Anterior cingulate cortex (tissue), 58 donors: ENCODE results near the gene RNF34.

Experiments
- DNase-seq, 58 donors: peaks; one replicate each; lab custom pipeline; 2025; lab: John Stamatoyannopoulos, UW

Gene RNF34

GRCh38 chr12:121432740-121433480 is 33.0 kb downstream of the RNF34 start:
- DNase-seq = no peak

- no peak for DNase-seq
Measured at GRCh38 chr12:121436706-121437105, 36.8 kb downstream of the RNF34 start.

- DNase-seq = peak in 29 of 58 donors; percentile 6 to 75 (median 40)
Measured at GRCh38 chr12:121438905-121439304, 39.0 kb downstream of the RNF34 start.

- DNase-seq = no peak
Measured at GRCh38 chr12:121439715-121440114, 39.8 kb downstream of the RNF34 start.

- DNase-seq = no peak
Measured at GRCh38 chr12:121440768-121441167, 40.9 kb downstream of the RNF34 start.

GRCh38 chr12:121441555-121441954 is 41.6 kb downstream of the RNF34 start:
- peak in 8 of 58 donors; percentile 11 to 36 (median 31) for DNase-seq

- DNase-seq = no peak
Measured at GRCh38 chr12:121442028-121442948, 42.4 kb downstream of the RNF34 start.

GRCh38 chr12:121443193-121443870 is 43.4 kb downstream of the RNF34 start:
- peak in 55 of 58 donors; percentile 21 to 91 (median 76) for DNase-seq

GRCh38 chr12:121443911-121444841 is 44.3 kb downstream of the RNF34 start:
- DNase-seq = peak in 17 of 58 donors; percentile 5 to 54 (median 37)

GRCh38 chr12:121444842-121445202 is 44.9 kb downstream of the RNF34 start:
- peak in 3 of 58 donors; percentile 28 to 51 (median 44) for DNase-seq

GRCh38 chr12:121446750-121447149 is 46.8 kb downstream of the RNF34 start:
- no peak for DNase-seq

GRCh38 chr12:121448771-121449315 is 48.9 kb downstream of the RNF34 start:
- DNase-seq = no peak

GRCh38 chr12:121451961-121452339 is 52.0 kb downstream of the RNF34 start:
- no peak for DNase-seq

GRCh38 chr12:121452340-121452984 is 52.5 kb downstream of the RNF34 start:
- DNase-seq = no peak

GRCh38 chr12:121452985-121453360 is 53.1 kb downstream of the RNF34 start:
- DNase-seq = no peak

GRCh38 chr12:121453629-121454028 is 53.7 kb downstream of the RNF34 start:
- DNase-seq = no peak

GRCh38 chr12:121454921-121455320 is 55.0 kb downstream of the RNF34 start:
- DNase-seq = no peak

GRCh38 chr12:121455766-121456420 is 56.0 kb downstream of the RNF34 start:
- DNase-seq = no peak

- no peak for DNase-seq
Measured at GRCh38 chr12:121456551-121456950, 56.6 kb downstream of the RNF34 start.
